CD4-positive, alpha-beta T cell treated with Interleukin-1 beta for 1 hour (primary cell): ENCODE results near the gene ZDHHC3.
"Not testable (repeated sequence)": the region's sequence is repeated elsewhere in the genome, so short reads cannot be mapped to it uniquely, and the experiment has no call there.

ENCODE experiments used
- DNase-seq, 2 donors: peaks; one replicate each; pipeline ENCODE4 v3.0.0-alpha.2; 2020 to 2022

Gene ZDHHC3

DNA sequence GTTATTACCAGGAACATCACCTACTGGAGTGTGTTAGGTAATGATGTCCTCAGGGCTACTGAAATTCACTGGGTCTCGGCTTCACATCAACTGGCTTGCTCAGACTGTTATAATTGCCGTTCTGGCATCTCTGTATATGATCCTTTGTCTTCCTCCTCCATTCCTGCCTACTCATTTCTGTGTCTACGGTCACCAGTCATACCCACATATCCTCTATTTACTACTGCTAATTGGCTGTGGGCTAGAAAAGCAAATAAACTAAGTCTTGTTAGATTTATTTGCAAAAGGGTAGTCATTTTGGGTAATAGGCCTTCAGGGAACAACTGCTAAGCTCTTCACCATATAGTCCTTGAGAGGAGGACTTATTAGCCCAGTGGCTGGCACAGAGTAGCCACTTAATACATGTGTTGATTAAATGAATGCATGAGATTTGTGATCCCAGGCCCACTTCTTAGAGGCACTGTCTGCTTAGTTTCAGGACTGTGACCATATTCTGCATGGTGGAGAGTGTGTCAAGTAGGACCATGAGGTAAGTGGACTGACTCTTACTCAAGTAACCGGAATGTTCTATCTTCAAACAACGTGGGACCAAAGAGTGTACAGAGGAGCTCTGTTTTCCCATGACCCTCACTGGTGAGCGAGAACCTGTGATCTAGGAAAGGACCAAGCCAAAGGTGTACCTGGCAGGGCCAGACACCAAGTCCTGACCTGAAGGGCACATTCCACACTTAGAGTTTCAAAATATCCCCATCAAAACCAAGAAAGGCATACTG lies 13.2 kb downstream of the ZDHHC3 start:
- DNase-seq, result no peak

DNA sequence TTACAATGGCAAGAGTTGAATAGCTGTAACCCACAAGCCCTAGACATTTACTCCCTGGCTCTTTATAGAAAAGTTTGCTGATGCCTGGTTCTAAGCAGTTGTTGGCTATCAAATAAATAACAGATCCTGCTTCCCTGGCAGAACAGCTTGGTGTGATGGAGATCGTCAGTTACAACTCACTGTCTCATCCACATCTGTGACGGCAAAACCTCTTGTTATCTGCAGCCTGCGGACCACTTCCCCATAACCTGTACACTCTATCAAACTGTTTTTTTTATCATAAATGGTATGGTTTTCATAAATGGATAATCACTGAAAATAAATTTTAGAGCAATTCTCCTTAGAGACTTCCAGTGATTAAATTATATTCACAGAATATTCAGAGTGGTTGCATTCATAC lies 14.1 kb downstream of the ZDHHC3 start:
- DNase-seq, result no peak

DNA sequence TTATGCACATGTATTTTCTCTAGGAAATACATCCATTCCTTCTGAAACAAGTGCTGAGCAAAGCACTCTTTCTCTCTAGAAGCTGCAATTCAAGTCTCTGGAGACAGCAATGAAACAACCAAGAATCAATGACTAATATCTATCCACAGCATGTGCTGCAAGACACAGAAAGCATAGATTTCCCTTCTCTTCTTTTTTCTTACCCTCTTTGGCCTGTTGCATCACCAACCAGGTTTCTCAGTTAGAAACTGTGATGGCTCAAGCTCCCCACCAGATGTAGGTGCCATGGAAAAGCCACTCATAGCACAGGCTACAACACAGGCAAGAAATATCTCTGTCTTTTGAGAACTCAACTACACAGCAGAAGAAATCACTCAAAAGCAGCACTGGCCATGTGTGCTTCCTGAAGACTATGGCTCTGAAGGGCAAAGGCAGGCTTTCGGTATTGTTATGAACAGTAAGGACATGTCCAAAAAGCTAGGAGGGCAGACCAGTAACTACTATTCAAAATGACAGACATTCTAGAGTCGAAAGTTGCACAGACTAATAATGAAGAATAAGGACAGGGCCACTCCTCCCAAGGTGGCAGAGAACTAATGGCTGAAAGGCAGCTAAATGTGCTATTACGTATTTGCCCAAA lies 15.5 kb downstream of the ZDHHC3 start:
- DNase-seq, result no peak

DNA sequence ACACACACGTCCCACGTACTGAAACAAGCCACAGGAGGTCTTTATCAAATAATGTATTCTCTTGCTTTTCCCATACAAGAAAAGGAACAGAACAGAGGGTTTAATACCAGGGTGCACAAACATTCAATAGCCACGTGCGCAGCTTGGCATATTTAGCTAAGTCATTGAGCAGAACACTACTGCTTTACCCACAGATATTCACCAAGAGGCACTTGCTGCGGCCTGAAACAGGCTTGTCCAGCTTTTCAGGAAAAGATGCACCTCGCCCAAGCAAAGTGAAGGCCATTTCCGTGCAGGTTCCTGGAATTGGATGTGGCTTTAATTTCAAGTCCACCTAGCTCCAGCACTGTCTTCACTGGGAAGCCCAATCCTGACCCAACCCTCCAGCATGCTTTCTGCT lies 17.6 kb downstream of the ZDHHC3 start:
- DNase-seq, result no peak

GRCh38 chr3:44957986-44958385 lies 18.0 kb downstream of the ZDHHC3 start:
- DNase-seq, result no peak

GRCh38 chr3:44955917-44956316 lies 20.1 kb downstream of the ZDHHC3 start:
- DNase-seq, result no peak

- peak in 1 of 2 donors; percentile 22 for DNase-seq
Measured at GRCh38 chr3:44954962-44955361, 21.0 kb downstream of the ZDHHC3 start.

GRCh38 chr3:44954304-44954703 lies 21.7 kb downstream of the ZDHHC3 start:
- DNase-seq, result no peak

DNA sequence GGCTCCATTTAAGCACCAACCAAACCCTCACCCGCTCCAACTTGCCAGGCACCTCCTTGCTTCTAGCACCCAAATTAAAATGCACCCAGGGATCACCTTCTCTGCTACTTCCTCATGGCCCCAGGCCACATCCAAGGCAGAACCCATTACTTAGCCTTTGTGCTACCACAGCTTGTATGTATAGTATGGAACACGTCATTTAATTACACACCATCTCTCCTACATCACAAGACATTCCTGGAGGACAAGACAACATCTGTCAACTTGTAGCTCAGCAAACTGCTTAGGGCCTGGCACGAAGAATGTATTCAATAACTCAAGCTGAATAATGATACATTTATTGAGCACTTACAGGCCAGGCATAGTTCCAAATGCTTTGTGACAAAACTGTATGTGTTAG lies 23.3 kb downstream of the ZDHHC3 start:
- DNase-seq, result no peak

- no peak for DNase-seq
Measured at GRCh38 chr3:44950275-44950734, 25.7 kb downstream of the ZDHHC3 start.

- DNase-seq, result not testable (repeated sequence)
Measured at GRCh38 chr3:44949770-44950169, 26.2 kb downstream of the ZDHHC3 start.

DNA sequence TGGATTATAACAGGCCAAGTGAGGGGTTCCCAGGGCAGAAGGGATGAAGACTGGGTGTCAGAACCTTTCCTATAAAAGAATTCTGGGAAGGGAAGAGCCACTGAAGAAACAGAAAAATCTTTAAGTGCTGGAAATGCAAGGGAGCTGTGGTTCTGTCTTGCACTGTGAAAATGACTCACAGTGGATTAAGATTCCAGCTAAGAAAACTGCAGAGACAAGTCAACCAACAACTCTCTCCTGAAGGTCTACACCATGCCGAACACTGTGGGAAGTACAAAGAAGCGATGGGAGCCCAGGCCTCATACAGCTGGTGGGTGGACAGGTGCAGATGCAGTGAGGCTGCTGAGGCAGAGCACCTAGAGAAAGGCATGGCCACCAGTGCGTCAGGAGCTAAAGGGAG lies 27.7 kb downstream of the ZDHHC3 start:
- no peak for DNase-seq

GRCh38 chr3:44942202-44942921 lies 33.6 kb downstream of the ZDHHC3 start:
- DNase-seq, result no peak

- no peak for DNase-seq
Measured at GRCh38 chr3:44939581-44940036, 36.4 kb downstream of the ZDHHC3 start.

- no peak for DNase-seq
Measured at GRCh38 chr3:44932986-44933944, 42.7 kb downstream of the ZDHHC3 start.

DNA sequence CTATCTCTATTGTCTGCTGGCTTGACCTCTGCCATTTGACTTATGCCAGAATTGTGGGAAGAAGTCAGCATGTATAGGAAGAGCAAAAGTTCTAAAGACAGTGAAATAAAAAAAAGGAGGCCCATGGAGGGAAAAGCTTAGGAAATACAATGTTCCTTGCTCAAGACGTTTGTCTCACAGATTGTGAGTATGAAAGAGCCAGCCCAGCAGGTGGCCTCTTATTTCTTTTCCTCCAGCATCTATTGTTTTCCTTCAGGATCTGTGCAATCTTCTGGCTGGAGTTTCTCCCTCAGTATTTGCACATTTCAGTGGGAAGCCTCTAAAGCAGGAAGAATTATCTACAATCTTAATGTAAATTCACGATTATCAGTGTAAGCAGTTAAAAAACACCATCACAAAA lies 43.7 kb downstream of the ZDHHC3 start:
- DNase-seq, result no peak

DNA sequence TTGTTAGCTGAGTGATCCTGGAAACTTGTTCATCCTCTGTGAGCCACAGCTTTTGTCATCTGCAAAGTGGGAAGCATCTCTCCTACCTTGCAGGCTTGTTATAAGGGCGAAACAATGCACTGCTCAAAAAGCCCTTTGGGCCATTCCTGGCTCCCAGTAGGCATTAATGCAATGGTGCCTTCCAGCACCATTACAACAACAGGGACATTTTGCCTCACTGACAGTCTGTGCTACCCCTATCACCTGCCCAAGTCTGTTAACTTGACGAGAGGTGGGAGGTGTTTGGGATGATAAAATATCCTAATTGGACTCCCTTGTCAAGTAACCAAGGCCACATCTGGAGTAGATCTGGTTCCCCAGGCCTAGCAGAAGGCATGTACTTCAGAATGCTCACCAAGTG lies 44.2 kb downstream of the ZDHHC3 start:
- no peak for DNase-seq

GRCh38 chr3:44930911-44931310 lies 45.1 kb downstream of the ZDHHC3 start:
- DNase-seq, result no peak

- no peak for DNase-seq
Measured at GRCh38 chr3:44929782-44930181, 46.2 kb downstream of the ZDHHC3 start.

DNA sequence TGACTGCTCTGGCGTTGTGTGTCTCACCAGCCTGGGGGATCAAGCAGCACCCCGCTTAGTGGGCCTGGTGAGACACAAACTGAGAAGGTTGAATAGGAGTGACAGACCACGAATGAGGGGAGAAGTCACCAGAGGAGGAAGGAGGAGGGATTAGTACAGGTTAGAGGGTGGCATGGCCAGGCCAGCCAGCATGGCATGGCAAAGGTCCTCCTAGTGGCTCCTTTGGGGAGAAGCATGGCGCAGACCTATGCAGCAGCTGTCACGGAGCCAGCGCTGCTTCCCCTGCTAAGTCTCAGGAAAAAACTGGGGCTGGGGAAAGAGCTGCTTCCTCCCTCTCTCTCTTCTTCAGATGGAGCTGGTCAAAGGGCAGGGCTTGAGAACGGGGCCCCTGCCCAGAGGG lies 48.6 kb downstream of the ZDHHC3 start:
- no peak for DNase-seq

DNA sequence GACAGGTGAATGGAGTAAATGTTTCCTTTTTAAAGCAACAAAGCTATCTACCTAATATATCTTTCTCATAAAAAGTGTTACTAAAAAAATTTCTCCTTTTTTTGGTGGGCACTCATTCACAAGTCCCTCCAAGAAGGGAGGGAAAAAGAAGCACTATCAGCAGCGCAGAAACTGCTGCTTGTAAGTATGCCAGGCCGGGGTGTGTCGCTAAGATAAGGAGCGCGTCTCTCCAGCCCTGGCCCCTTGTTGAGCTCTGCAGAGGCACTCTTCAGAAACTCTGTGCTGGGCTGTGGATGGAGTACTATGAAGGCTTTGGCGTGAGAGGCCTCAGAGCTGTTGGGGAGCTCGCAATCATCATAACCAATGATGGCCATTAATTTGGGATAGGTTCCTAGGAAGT lies 49.1 kb downstream of the ZDHHC3 start:
- DNase-seq, result no peak

DNA sequence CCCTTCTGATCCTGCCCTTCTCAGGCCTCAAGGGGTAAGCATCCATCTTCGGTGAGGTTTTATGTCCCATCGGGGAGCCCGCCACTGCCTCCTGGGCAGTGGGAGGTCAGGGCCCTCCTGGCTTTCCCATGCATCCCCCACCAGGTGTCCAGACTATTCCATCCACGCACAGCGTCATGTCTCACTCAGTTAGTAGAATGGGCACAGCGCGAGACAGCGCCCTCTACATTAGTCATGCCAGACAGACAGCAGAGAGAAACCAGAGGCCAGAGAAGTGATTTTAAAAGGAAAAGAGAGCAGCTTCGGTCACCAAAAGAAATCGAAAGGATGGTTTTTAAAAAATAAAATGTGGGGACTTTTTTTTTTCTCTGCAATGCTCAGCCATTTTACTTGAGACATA lies 49.8 kb downstream of the ZDHHC3 start:
- no peak for DNase-seq
